GM21526 (cell line): Measurements from ENCODE around the gene ALKBH4.
"Not testable (repeated sequence)": the region's sequence is repeated elsewhere in the genome, so short reads cannot be mapped to it uniquely, and the experiment has no call there.

Source experiments
- ATAC-seq: cut with Tn5 transposase; IDR thresholded peaks from one replicate; pipeline ENCODE4 v1.9.1; 2021; ENCODE audit warnings: moderate library complexity; ENCODE audit not compliant: unreplicated experiment, low FRiP score

The ALKBH4 gene

DNA sequence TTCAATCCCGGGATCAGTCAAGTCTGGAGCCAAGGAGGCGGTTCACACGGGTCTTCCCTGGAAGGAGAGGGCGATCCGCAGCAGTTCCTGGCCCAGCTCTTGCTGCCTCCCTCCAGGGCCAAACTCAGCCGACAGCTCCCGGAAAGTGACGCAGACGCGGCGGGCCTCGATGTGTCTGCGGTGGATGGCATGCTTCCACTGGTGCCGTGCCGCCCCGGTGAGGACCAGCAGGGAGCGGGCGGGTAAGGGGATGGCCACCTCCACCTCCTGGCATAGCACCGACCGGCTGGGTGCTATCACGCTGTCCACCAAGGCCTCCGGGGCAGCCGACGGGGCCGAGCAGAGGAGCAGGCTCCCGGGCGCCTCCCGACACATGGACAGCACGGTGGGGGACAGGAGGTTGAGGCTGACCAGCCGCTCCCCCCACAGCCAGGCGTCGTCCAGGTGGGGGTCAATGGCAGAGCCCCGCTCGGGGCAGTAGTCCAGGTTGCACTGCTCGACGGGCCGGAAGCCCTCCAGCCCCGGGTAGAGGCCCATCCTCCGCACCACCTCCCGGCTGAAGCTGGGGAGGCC, 7.2 kb downstream of the ALKBH4 start:
- no peak for ATAC-seq

DNA sequence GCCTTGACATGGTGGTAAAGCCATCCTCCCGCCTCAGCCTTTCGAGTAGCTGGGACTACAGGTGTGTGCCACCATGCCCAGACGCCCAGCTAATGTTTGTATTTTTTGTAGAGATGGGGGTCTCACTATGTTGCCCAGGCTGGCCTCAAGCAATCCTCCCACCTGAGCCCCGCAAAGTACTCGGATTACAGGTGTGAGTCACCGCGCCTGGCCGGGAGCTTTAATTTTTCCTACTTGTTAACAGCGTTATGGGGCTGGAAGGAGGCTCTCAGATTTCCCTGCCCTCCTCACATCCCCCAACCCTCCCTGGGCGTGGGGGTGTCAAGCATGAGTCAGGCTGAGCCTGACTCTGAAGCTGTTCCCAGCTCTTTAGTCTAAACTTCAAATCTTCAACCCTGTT, 8.3 kb downstream of the ALKBH4 start:
- no peak for ATAC-seq

DNA sequence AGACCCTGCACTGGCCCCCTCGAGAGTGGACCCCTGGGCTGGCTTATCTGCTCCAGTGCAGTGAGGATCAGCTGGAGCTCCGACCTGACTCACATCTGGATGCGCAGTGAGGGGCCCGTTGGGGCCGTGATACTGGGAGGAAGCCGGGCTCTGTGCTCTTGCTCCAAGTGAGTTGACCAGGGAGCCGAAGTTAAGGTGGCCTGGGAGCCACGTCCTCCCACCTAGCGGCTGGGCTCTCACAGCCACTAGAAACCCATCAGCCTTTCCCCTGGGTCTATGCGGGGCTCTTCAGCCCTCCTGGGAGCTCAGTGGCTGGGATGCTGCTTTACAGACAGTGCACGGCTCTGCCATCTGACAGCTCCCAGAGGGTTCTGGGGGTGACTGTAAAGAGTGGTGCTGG, 9.1 kb downstream of the ALKBH4 start:
- no peak for ATAC-seq

DNA sequence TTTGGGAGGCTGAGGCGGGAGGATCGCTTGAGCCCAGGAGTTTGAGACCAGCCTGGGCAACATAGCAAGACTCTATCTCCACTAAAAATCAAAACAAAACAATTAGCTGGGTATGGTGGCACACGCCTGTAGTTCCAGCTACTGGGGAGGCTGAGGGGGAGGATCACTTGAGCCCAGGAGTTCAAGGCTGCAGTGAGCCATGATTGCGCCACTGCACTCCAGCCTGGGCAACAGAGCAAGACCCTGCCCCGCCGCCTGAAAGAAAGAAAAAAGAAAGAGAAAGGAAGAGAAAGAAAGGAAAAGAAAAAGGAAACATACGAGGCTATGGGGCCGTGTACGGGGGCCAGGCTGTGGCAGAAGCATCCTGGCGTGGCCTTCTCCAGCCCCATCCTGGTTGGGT, 9.7 kb downstream of the ALKBH4 start:
- ATAC-seq: not testable (repeated sequence)

DNA sequence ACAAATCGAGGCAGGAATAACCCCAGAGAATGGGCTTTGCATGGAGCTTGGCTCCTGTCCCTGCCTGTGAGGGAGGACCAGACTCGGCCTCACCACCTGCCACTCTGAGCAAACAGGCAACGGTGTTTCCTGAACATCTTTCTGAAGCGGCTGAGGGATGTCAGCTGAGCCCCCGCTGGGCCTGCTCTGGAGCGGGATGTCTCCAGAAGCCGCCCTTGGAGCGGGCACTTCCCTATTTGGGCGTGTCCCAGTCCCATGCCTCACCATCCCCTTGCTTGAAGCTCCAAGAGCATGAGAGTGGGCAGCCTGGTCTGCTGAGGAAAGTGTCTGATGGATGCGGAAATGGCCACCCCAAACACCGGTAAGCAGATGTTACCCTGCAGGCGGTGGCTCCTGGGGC, 10.2 kb downstream of the ALKBH4 start:
- no peak for ATAC-seq

DNA sequence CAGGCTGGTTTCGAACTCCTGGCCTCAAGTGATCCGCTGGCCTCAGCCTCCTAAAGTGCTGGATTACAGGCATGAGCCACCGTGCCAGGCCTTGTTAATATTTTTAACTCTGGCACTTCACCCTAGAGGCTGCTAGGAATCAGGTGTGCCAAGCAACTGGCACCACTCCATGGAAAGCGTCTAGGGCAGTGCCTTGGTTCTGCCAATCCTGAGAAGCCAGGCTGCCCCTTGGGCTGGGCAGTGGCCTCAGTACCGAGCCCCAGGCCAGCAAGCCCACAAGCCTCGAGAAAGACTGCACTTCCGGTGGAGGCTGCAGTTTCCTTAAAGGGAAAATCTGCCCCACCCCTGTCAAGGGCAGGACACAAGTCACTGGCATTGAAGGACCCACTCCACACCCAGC, 11.3 kb downstream of the ALKBH4 start:
- no peak for ATAC-seq

DNA sequence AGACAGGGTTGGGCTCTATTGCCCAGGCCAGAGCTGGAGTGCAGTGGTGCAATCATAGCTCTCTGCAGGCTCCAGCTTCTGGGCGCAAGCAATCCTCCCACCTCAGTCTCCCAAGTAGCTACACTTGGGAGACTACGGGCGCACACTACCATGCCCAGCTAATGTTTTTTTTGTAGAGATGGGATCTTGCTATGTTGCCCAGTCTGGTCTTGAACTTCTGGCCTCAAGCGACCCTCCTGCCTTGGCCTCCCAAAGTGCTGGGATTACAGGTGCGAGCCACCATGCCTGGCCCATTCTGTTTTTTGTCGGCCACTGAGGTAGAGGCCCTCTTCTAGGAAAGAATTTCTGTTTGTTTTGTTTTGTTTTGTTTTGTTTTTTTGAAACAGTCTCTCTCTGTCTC, 12.2 kb downstream of the ALKBH4 start:
- ATAC-seq: no peak

DNA sequence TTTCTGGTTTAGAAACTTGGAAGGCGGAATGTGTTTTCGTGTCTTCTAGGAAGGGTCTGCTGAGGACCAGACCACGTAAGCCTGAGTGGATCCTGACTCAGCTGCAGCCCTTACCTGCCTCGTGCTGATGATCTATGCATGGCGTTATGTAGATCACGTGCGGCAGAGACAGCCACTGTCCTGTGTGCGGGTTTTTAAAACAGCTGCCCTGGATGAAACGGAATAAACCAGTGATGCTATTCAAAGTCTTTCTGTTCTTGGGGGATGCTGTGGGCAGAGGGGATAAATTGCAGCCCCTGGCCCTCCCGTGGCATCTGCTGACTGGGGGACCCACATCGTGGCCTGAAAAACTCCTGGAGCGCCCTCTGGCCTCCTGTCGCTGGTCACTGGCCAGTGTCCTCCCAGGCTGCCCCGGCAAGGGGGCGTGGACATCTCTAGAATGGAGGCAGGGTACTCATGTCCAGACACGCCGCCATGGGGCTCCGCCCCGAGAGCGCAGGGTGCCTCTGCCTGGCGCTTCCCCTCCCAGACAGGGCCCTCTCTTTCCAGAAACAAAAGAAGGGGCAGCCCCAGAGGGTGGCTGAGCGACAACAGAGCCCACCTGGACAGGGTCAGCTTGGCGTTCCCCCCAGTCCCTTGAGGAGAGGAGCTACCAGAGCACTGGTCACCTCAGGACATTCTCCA, 13.2 kb downstream of the ALKBH4 start:
- ATAC-seq: no peak

DNA sequence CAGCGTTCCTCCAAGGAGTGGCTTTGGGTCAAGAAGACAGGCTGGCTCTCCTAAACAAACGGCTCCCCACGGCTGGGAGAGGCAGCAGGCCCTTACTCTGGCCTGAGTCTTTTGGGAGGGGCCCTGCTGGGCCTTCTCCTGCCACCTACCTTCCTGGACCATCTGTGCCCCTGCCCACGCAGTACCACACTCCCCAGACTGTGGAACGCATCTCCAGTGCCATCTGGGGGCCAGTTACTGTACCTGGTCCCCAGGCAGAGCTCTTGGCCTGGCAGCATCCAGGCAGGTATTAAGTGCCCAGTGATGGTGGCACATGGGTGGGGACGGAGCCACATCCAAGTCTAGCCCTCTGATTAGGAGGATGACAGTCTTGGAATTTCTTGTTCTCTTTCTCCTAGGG, 14.4 kb downstream of the ALKBH4 start:
- no peak for ATAC-seq

DNA sequence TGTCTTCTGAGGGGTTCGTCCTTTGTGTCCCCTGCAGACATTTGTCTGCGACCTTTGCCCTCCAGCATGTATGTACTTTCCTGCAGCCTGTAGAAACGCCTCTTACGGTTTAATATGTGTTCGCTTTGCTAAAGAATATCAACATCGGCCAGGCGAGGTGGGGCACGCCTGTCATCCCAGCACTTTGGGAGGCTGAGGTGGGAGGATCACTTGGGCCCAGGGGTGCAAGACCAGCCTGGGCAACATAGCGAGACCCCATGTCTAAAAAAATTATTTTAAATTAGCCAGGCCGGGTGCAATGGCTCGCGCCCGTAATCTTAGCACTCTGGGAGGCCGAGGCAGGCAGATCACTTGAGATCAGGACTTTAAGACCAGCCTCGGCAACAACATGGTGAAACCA, 15.5 kb downstream of the ALKBH4 start:
- ATAC-seq: no peak

DNA sequence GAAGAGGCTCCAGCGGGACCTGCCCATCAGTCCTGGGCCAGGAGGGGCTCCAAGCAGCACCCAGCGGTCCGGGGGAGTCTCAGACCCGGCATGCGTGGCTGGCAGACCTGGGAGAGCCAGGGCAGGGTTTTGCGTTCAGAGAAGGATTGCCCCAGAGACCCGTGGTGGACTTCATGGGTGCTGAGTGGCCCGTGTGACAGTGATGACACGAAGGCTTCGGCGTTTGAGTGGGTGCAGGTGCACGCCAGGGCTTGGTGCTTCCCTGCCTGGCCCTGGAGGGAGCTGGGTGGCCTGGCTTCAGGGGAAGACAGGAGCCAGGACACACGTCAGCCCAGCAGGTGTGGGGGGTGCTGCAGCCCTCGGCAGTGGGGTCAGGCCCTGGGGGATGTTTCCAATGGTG, 17.4 kb downstream of the ALKBH4 start:
- no peak for ATAC-seq

DNA sequence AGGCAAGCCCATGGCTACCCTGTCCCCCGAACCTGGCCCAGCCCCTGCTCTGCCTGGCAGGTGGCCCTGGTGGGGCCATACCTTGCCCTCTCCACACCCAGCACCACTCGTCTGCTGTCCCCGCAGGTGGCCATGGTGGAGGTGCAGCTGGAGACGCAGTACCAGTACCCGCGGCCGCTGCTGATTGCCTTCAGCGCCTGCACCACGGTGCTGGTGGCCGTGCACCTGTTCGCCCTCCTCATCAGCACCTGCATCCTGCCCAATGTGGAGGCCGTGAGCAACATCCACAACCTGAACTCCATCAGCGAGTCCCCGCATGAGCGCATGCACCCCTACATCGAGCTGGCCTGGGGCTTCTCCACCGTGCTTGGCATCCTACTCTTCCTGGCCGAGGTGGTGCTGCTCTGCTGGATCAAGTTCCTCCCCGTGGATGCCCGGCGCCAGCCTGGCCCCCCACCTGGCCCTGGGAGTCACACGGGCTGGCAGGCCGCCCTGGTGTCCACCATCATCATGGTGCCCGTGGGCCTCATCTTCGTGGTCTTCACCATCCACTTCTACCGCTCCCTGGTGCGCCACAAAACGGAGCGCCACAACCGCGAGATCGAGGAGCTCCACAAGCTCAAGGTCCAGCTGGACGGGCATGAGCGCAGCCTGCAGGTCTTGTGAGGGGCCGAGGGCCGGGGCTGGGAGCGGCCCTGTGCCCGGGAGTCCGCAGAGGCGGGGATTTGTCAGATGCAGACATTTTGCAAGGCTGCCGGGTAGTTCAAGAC, 18.1 kb downstream of the ALKBH4 start:
- ATAC-seq: no peak

DNA sequence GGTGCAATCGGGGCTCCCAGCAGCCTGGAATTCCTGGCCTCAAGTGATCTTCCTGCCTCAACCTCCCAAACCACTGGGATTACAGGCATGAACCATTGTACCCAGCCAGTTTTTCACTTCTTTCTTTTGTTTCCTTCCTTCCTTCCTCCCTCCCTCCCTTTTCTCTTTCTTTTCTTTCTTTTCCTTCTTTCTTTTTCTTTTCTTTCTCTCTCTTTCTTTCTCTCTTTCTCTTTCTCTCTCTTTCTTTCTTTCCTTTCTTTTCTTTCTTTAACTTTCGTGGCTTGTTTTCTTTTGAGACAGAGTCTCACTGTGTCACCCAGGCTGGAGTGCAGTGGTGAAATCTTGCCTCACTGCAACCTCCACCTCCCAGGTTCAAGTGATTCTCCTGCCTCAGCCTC, 19.0 kb downstream of the ALKBH4 start:
- no peak for ATAC-seq

DNA sequence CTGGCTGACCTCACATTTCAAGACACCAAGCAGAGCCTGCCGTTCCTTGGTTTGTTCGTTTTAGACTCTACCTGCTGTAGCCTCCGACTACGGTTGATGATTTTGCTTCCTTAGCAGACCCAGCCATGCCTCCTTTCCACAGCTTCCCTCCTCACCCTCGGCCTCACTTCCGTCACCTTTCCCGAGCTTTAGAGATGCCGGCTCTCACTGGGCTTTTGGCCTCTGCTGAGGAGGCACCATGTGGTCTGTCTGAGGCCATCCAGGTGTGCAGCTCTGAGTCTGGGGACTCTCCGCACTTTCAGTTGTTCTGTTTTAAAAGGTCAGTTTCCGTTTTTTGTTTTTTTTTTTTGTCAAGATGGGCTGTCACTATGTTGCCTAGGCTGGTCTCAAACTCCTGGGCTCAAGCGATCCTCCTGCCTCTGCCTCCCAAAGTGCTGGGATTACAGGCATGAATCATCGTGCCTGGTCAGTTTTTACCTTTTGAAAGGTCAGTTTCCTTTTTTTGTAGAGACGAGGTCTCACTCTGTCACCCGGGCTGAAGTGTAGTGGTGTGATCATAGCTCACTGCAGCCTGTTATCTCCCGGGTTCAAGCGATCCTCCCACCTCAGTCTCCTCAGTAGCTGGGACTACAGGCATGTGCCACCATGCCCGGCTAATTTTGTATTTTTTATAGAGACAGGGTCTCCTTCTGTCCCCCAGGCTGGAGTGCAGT, 19.5 kb downstream of the ALKBH4 start:
- peak; percentile 30 for ATAC-seq

DNA sequence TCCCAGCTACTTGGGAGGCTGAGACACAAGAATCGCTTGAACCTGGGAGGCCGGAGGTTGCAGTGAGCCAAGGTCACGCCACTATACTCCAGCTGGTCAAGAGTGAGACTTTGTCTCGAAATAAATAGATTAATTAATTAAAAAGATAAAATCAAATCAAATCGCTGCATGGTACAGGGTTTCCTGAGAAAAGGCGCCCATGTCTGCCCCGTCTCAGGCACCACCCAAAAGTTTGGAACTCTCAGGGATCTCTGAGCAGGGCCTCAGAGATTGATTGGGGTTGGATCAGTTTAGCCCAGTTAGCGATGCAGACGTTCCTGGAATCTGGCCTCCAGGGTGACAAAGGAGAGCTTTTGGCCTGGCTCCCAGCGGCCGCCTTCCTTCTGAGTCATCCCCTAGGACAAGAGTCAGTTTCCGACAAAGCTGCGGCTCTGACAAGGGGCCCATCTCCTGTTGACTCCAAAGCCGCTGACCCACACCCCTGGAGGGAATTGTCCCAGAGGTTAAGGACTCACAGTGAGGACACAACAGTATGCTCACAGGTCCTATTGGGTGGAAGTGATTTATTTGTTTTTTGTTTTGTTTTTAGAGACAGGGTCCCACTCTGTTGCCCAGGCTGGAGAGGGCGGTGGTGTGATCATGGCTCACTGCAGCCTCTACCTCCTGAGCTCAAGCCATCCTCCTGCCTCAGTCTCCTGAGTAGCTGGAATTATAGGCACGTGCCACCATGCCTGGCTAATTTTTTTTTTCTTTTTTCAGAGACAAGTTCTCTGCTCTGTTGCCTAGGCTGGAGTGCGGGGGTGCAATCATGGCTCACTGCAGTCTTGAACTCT, 24.5 kb downstream of the ALKBH4 start:
- ATAC-seq: no peak

DNA sequence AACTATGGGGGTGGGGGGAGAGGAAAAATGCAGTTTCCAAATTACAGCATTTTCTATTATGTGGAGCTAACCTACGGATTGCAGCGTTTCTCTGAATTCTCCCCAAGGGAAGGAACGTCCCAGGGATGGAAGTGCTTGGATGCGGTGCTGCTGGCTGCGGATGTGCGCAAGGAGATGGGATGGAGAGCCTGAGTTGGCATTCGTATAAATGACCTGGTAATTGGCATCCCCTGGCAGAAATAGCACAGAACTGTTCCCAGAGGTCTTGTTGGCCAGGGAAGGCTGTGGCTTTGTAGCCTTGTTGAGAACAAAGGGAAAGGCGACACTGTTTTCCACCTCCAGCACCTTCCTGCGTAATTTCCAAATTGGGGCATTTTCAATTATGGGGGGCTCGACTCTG, 28.5 kb downstream of the ALKBH4 start:
- no peak for ATAC-seq

DNA sequence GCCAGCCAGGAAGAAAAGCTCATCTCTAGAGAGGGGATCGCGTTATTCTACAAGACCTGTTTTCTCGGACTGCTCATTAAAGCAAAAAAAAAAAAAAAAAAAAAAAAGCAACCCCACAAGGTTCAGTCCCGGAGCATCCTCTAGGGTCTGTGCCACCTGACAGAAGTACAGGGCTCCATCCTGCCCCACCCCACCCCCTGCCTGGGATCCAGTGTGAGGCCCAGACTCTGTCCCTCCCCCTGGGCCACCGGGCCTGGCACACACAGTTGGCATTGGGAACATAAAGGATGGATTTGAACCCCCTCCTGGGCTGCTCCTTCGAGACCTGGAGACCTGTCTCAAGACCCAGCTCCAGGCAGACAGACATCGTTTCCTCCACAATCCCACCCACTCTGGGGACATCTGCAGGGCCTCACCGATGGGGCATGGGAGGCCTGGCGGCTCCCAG, 30.6 kb downstream of the ALKBH4 start:
- no peak for ATAC-seq

DNA sequence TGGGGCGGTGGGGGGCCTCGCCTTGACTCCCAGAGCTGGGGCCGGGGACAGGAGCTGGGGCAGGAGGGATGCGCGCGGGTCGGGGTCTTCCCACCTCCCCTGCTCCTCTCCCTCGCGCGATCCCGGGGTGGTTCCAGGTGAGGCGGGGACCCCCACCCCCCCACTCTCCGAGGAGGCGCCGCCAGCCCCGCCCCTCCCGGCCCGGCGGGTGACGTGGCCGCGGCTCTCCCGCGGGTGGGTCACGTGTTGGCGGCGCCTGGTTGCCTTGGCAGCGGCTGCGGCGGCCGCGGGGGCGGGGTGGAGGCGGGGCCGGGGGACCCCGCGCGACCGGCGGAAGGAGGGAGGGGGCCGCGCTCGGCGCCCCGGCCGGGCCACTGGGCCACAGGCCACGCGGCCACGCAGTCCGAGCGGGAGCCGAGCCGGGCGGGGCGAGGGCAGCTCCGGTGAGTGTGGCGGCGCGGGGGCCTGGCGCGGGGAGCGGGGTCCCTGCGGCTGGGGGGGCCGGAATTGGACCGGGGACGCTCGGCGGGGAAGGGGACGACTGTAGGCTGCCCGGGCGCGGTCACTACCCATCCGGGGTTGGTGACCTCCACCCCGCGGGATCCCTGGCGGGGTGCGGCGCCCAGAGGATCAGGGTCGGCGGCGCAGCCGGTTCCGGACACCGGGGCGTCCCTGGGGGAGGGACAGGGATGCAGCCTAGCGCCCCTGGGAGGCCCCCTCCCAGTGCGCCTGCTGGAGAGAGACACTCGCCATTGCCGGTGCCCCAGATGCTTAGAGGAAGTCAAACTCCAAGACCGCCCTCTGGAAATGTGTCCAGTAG, 31.2 kb downstream of the ALKBH4 start, which contains the start of gene ORAI2:
Gene ORAI2, plus strand, starts transcription at position 357 of the 820 bp plus-strand sequence. CDS start 5,382 bp downstream, outside the sequence.
- ATAC-seq: peak; percentile 50

DNA sequence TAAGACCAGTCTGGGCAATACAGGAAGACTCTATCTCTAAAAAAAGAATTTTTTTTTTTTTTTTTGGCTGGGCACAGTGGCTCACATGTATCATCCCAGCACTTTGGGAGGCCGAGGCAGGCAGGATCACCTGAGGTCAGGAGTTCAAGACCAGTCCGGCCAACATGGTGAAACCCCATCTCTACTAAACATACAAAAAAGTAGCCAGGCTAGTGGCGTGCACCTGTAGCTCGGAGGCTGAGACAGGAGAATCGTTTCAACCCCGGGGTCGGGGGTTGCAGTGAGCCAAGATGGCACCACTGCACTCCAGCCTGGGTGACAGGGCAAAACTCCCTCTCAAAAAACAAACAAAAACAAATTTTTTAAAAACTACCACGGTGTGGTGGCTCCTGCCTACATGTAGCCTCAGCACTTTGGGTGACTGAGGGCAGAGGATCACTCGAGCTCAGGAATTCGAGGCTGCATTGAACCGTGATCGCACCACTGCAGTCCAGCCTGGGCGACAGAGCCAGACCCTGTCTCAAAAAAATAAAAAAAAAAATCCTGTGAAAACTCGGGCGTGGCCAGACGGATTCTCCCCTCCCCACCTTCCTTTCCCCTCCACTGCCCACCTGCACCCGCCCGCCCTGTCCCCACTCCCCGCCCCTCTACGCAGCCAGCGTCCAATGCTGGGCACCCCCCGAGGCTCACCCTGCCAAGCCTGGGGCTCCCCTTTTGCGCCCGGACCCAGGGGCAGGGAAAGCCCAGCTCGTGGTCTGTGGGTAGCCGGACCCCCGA, 32.0 kb downstream of the ALKBH4 start:
- ATAC-seq: peak; percentile 18
